GM12872 (cell line): Measurements from ENCODE around the gene STARD8.
A peak's percentile ranks its signal among the peaks of the same experiment; 100 is the strongest.

Source experiments
- TF ChIP-seq, protein P1 (sequence below): IDR thresholded peaks from 3 replicates; pipeline ENCODE4 v1.5.1; 2011; ENCODE audit warnings: low read depth, mild to moderate bottlenecking, low read length, moderate library complexity; ENCODE audit not compliant: insufficient read depth

The STARD8 gene

DNA sequence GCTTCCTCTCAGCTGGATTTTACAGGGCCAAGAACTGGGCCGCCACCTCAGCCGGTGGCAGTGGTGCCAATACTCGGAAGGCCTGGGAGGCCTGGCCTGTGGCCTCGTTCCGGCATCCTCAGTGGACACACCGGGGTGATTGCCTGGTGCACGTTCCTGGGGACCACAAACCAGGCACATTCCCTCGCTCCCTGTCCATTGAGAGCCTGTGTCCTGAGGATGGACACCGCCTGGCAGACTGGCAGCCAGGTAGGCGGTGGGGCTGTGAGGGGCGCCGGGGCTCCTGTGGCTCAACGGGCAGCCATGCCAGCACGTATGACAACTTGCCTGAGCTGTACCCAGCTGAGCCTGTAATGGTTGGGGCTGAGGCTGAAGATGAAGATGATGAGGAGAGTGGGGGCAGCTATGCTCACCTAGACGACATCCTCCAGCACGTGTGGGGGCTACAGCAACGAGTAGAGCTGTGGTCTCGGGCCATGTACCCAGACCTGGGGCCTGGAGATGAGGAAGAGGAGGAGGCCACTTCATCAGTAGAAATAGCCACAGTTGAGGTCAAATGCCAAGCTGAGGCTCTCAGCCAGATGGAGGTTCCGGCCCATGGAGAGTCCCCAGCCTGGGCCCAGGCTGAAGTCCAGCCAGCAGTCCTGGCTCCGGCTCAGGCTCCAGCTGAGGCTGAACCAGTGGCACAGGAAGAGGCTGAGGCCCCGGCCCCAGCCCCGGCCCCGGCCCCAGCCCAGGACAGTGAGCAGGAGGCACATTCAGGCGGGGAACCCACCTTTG lies 70.4 kb downstream of the STARD8 start:
- TF ChIP-seq, protein P1, sequence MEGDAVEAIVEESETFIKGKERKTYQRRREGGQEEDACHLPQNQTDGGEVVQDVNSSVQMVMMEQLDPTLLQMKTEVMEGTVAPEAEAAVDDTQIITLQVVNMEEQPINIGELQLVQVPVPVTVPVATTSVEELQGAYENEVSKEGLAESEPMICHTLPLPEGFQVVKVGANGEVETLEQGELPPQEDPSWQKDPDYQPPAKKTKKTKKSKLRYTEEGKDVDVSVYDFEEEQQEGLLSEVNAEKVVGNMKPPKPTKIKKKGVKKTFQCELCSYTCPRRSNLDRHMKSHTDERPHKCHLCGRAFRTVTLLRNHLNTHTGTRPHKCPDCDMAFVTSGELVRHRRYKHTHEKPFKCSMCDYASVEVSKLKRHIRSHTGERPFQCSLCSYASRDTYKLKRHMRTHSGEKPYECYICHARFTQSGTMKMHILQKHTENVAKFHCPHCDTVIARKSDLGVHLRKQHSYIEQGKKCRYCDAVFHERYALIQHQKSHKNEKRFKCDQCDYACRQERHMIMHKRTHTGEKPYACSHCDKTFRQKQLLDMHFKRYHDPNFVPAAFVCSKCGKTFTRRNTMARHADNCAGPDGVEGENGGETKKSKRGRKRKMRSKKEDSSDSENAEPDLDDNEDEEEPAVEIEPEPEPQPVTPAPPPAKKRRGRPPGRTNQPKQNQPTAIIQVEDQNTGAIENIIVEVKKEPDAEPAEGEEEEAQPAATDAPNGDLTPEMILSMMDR, result no peak

DNA sequence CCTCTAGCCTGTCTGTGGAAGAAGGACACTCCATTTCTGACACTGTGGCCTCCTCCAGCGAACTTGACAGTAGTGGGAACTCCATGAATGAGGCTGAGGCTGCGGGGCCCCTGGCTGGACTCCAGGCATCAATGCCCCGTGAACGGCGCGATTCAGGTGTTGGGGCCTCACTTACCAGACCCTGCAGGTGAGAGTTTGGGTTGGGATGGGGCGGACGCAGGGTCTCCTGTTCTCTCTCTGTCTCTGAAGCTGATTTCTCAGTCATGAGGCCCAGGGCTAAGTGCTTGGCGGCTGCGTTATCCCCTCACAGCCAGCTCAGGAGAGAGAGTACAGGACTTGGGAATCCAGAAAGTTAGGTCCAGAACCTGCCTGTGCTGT lies 71.0 kb downstream of the STARD8 start:
- TF ChIP-seq, protein P1, result no peak

DNA sequence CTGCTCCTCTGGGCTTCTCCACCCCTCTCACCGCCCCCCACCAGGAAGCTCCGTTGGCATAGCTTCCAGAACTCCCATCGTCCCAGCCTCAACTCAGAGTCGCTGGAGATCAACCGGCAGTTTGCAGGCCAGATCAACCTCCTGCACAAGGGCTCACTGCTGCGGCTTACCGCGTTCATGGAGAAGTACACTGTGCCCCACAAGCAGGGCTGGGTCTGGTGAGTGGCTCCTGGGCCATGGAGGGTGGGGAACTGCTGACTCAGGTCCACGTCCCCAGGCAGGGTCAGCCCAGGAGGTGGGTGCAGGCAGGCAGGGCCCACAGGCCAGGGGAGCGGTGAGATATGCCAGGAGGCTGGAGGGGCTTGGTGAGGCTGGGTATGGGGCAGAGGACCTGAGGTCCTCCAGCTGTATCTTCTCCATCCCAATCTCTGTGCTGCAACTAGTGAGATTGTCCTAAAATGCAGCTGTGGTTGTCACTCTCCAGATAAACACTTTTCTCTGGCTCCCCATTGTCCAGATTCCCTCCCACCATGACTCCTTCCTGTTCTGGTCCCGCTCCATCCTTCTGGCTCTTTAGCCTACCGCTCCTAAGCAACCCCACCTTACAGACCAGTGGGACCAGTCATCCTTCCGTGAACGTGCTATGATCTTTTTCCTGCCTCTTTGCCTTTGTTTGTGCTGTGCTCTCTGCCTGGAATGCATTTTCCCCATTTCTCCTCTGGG lies 71.9 kb downstream of the STARD8 start:
- TF ChIP-seq, protein P1, result no peak

DNA sequence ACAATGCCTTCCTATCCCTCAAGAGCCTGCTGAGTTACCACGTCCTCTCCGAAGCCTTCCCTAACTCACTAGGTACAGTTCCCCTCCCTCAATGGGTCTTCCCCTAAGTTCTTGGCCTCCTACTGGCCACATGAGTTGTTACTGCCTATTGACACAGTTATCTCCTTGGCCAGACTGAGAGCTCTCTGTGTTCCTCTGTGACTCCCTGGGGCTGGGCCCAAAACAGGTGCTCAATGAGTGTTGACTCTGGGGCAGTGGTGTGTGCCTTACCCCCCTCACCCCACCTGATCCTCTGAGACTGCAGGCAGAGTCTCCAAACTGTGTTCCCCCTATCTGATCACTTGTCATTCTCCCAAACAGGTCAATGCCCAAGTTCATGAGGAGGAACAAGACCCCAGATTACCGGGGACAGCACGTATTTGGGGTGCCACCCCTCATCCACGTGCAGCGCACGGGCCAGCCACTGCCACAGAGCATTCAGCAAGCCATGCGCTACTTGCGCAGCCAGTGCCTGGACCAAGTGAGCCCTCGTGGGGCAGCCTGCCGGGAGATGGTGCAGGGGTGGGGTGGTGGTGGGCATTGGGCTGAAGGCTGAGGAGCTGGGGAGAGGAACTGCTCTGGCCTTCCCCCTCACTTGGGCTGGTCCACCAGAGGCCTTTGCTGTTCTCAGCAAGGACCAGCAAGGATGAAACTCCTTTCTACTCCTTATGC lies 72.6 kb downstream of the STARD8 start:
- TF ChIP-seq, protein P1, result peak; percentile 26; the same call in 1 of the 3 replicates

DNA sequence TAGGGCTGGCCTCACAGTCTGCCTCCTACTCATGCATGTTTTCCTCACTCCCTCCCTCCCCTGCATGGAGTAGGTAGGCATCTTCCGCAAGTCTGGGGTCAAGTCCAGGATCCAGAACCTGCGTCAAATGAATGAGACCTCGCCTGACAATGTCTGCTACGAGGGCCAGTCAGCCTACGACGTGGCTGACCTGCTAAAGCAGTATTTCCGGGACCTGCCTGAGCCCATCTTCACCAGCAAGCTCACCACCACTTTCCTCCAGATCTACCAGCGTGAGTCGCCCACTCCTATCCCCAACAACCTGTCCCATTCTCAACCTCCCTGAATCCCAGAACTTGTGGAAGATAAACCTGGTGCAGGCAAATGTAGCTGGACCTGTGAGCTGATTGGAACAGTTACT lies 73.4 kb downstream of the STARD8 start:
- TF ChIP-seq, protein P1, result no peak

DNA sequence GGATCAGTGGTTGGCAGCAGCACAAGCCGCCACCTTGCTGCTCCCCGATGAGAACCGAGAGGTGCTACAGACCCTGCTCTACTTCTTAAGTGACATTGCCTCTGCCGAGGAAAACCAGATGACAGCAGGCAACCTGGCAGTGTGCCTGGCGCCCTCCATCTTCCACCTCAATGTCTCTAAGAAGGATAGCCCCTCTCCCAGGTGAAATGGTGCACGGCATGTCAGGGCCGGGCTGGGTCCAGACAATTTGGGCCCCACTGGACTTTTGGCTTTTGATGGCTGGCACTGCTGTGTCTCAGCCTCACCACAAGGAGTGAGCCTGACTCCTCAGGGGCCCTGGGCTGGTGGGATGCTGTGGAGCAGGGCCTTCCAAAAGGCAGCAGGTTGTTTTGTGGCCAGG lies 74.1 kb downstream of the STARD8 start:
- TF ChIP-seq, protein P1, result no peak
